Breast epithelium (tissue), 4 donors: Measurements from ENCODE around the gene STMN1. TPM values are rescaled to one million over a fixed set of nuclear protein-coding genes. Genes with fewer than 3 reads are reported as not detected.
A peak's percentile ranks its signal among the peaks of the same experiment; 100 is the strongest.

Experiments
- DNase-seq, 2 donors: peaks; one replicate each; pipeline ENCODE4 v3.0.0-alpha.2; 2019; ENCODE audit warnings: low spot score in 2 of 2
- H3K27ac ChIP-seq, 2 donors: fragments of 200-600 bp; sonication (generic) in 1 of 2; one replicate each; pipeline ENCODE4 v1.5.1; 2016 to 2019; ENCODE audit warnings: mild to moderate bottlenecking in 1 of 2
- H3K27me3 ChIP-seq, 2 donors: fragments of 200-600 bp; sonication (generic) in 1 of 2; one replicate each; pipeline versions ENCODE4 v1.5.1 to v1.6.0; 2017 to 2019; ENCODE audit warnings: control low read depth in 1 of 2, mild to moderate bottlenecking in 1 of 2
- H3K36me3 ChIP-seq: fragments of 200-600 bp; one replicate; pipeline ENCODE4 v1.5.1; 2019
- H3K4me1 ChIP-seq, 2 donors: fragments of 200-600 bp; sonication (generic); one replicate each; pipeline ENCODE4 v1.5.1; 2016 to 2019; ENCODE audit warnings: control low read depth in 1 of 2
- H3K4me3 ChIP-seq, 3 donors: fragments of 200-600 bp; sonication (generic); 1 replicate in 2 of 3; 2 replicates in 1 of 3; pipeline ENCODE4 v1.5.1; 2016 to 2019; ENCODE audit warnings: mild to moderate bottlenecking in 3 of 3, moderate library complexity in 2 of 3
- H3K9me3 ChIP-seq, 2 donors: fragments of 200-600 bp; sonication (generic) in 1 of 2; one replicate each; pipeline ENCODE4 v1.5.1; 2016 to 2019; ENCODE audit warnings: control low read depth in 1 of 2
- CTCF ChIP-seq, 3 donors: fragments of 450-650 bp; IDR thresholded peaks; one replicate each; pipeline ENCODE4 v1.5.1; 2016 to 2017; ENCODE audit warnings: antibody characterized with exemption in 3 of 3, mild to moderate bottlenecking in 3 of 3, moderate library complexity in 3 of 3
- POLR2A ChIP-seq: fragments of 450-650 bp; IDR thresholded peaks from one replicate; pipeline ENCODE4 v1.6.1; 2016; ENCODE audit warnings: antibody characterized with exemption, mild to moderate bottlenecking, moderate library complexity
- POLR2AphosphoS5 ChIP-seq, 3 donors: sonication (generic); formaldehyde crosslinking; IDR thresholded peaks; one replicate each; pipeline ENCODE4 v1.6.1; 2017; ENCODE audit warnings: antibody characterized with exemption in 3 of 3
- intact Hi-C: fragments of 100-400 bp; cut with DNase I; formaldehyde crosslinking; loops from one replicate; pipeline ENCODE4 v1.15.1; 2023; ENCODE audit warnings: low total_unique reads
- total RNA-seq, 3 donors: library from RNA; depleted of rRNA; stranded (reverse); fragments of >200 nt; gene quantifications; one replicate each; pipeline ENCODE4 v1.1.0, GENCODE V29; 2016

The STMN1 gene
- total RNA-seq, 3 donors from 2014 or later = 23.9 to 33.8 (median 28.4) TPM

GRCh38 chr1:25906644-25907300 lies 553 bp upstream of the STMN1 start:
- DNase-seq = peak in 1 of 2 donors; percentile 44
- H3K4me1 ChIP-seq = peaks cover 0 to 4% of the 10 kb centered on the region in 2 donors
- H3K27me3 ChIP-seq = no peaks in the 10 kb centered on the region
- peak overlapping the region; percentile 62 to 82 (median 73) for H3K4me3 ChIP-seq
- H3K36me3 ChIP-seq = no peaks in the 10 kb centered on the region
- H3K9me3 ChIP-seq = no peaks in the 10 kb centered on the region
- intact Hi-C loops = no loop called here
- H3K27ac ChIP-seq = peak overlapping the region; percentile 59 to 68
- TF ChIP-seq POLR2A (no peak), CTCF (IDR thresholded peaks at IDR 0.05) (no peak), POLR2AphosphoS5 (IDR thresholded peaks at IDR 0.05) (no peak)

GRCh38 chr1:25904943-25905679 lies 1.1 kb downstream of the STMN1 start:
- DNase-seq = peak; percentile 92 to 93

GRCh38 chr1:25903986-25904385 lies 2.2 kb downstream of the STMN1 start:
- DNase-seq = no peak
- no peak overlapping the region for H3K27ac ChIP-seq
- H3K9me3 ChIP-seq = no peaks in the 10 kb centered on the region
- TF ChIP-seq POLR2AphosphoS5 (IDR thresholded peaks at IDR 0.05) (no peak), POLR2A (no peak)
- peaks cover 0 to 4% of the 10 kb centered on the region in 2 donors for H3K4me1 ChIP-seq
- H3K4me3 ChIP-seq = no peak overlapping the region
- H3K27me3 ChIP-seq = no peaks in the 10 kb centered on the region
- intact Hi-C loops = no loop called here
- H3K36me3 ChIP-seq = no peaks in the 10 kb centered on the region

More at GRCh38 chr1:25904943-25905679, 1.1 kb downstream of the STMN1 start:
- TF ChIP-seq POLR2AphosphoS5 (IDR thresholded peaks at IDR 0.05) (no peak), POLR2A (no peak), CTCF (IDR thresholded peaks at IDR 0.05) (no peak)
- H3K36me3 ChIP-seq = no peaks in the 10 kb centered on the region
- H3K9me3 ChIP-seq = no peaks in the 10 kb centered on the region
- intact Hi-C loops = no loop called here
- H3K27me3 ChIP-seq = no peaks in the 10 kb centered on the region
- no peak overlapping the region for H3K27ac ChIP-seq
- H3K4me3 ChIP-seq = peak overlapping the region; percentile 62 to 82 (median 73)
- peaks cover 0 to 4% of the 10 kb centered on the region in 2 donors for H3K4me1 ChIP-seq

- Histone ChIP-seq H3K27me3 (no peaks in the 10 kb centered on the region), H3K36me3 (no peaks in the 10 kb centered on the region), H3K9me3 (no peaks in the 10 kb centered on the region), H3K27ac (no peak overlapping the region), H3K4me1 (peaks cover 0 to 4% of the 10 kb centered on the region in 2 donors), H3K4me3 (no peak overlapping the region)
- no peak for DNase-seq
- TF ChIP-seq CTCF (IDR thresholded peaks at IDR 0.05) (no peak), POLR2A (no peak), POLR2AphosphoS5 (IDR thresholded peaks at IDR 0.05) (no peak)
- intact Hi-C loops = no loop called here
These were observed 3.8 kb downstream of the STMN1 start for GRCh38 chr1:25902462-25902861.

GRCh38 chr1:25900219-25900618 lies 6.0 kb downstream of the STMN1 start:
- H3K27me3 ChIP-seq = no peaks in the 10 kb centered on the region
- intact Hi-C loops = no loop called here
- H3K4me1 ChIP-seq = peaks cover 0 to 11% of the 10 kb centered on the region in 2 donors
- H3K27ac ChIP-seq = no peak overlapping the region
- H3K36me3 ChIP-seq = no peaks in the 10 kb centered on the region
- TF ChIP-seq CTCF (IDR thresholded peaks at IDR 0.05) (no peak), POLR2AphosphoS5 (IDR thresholded peaks at IDR 0.05) (no peak), POLR2A (no peak)
- DNase-seq = no peak
- H3K4me3 ChIP-seq = no peak overlapping the region
- H3K9me3 ChIP-seq = no peaks in the 10 kb centered on the region
